HG03460 (cell line): ENCODE measurements around the gene MMP19.

Experiments
- ATAC-seq: cut with Tn5 transposase; IDR thresholded peaks from one replicate; pipeline ENCODE4 v1.9.1; 2021; ENCODE audit not compliant: unreplicated experiment

Gene MMP19

DNA sequence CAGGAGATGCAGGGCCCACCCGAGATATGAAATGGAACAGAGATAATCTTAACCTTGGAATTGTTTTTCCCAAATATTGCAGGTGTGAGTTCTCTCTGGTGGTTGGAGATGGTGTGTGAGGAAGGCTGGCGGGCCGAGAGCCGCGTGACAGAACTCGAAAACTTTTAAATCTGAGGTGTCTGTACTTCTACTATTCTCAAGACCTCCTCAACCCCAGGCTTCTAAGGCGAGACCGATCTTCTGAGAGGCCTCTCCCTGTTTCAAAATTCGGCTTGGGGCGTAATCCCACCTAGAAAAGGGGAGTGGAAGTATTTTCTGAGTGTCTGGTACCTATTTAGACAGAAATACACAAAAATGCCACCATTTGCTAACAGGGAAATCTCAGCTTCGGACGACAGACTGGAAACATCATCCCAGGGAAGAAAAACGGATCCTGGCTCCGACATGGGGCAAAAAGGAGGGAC is 25.8 kb downstream of the MMP19 start:
- ATAC-seq, result no peak

DNA sequence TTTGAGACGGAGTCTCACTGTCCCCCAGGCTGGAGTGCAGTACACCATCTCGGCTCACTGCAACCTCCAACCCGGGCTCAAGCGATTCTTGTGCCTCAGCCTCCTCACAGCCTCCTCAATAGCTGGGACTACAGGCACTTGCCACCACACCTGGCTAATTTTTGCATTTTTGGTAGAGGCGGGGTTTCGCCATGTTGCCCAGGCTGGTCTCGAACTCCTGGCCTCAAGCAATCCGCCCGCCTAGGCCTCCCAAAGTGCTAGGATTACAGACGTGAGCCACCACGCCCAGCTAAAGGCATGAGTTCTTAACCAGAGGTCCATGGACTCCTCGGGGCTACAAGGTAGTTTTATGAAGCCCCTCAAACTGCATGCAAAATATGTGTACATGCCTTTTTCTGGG is 27.3 kb downstream of the MMP19 start:
- no peak for ATAC-seq

DNA sequence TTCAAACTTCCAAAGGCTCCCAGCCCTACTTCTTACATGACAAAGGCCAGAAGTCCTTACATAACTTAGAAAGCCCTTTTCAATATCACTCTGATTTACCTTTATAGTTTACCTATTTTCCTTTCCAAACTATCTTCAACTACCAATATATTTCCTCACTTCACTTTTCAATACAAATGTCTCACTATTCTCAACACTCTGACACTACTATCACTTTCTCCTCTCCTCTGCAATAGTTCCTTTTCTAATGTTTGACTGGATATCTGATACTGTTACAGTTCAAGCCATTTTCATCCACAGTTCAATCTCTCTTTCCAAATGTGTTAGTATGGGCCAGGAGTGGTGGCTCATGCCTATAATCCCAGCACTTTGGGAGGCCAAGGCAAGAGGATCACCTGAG is 28.5 kb downstream of the MMP19 start:
- ATAC-seq, result no peak

DNA sequence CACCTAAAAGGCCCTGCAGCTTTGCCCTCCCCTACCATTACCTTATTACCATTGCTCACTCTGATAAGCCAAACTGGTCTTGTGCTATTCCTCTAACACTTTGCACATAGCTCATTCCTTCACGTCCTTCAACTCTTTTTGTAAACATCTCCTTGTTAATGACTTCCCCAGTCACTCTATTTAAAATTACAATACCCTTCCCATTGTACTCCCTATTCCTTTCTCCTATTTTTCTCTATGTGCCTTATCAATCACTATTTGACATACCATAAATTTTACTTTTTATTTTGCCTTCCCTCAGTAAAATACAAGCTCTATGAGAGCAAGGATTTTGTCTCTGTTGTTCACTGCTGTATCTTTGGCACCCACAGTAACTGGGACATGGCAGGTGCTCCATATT is 30.6 kb downstream of the MMP19 start:
- no peak for ATAC-seq

DNA sequence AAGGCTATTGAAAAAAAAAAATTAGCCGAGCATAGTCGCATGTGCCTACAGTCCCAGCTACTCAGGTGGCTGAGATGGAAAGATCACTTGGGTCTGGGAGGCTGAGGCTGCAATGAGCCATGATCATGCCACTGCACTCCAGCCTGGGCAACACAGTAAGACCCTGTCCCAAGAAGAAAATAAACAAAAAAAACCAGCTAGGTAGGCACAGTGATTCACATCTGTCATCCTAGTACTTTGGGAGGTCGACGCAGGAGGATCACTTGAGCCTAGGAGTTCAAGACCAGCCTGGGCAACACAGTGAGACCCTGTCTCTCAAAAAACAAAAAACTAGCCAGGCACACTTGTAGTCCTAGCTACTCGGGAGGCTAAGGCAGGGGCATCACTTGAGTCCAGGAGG is 33.5 kb downstream of the MMP19 start:
- no peak for ATAC-seq

DNA sequence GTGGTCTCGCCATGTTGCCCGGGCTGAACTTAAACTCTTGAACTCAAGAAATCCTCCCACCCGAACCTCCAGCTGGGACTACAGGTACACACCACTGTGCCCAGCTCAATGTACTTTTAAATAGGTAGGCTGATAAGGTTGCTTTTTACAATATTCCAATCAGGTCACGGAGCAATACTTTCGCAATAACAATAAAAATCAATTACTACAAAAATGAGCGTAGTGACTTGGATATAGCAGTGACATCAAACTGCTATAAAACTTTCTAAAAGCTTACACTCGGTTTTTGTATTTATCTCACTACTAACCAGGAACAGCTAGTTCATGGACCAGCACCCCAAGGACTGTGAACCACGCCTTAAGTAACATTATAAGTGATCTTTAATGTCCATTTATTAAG is 35.8 kb downstream of the MMP19 start:
- ATAC-seq, result no peak

DNA sequence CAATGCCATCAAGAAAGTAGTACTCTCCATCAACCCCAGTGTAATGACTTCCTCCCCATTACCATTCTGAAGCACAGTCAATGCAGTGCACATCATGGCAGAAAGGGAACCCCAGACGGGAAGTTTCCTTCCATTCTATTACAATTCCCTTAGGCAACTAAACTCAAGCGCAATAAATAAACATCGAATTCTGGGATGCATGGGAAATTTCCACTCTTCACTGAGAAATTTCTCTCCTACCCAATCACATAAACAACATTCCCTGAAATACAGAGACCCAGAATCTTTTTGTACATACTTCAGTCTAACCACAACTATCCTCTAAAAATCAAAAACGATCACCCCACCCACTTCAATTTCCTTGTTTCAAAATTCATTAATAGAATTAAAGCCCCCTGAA is 45.2 kb downstream of the MMP19 start:
- no peak for ATAC-seq

DNA sequence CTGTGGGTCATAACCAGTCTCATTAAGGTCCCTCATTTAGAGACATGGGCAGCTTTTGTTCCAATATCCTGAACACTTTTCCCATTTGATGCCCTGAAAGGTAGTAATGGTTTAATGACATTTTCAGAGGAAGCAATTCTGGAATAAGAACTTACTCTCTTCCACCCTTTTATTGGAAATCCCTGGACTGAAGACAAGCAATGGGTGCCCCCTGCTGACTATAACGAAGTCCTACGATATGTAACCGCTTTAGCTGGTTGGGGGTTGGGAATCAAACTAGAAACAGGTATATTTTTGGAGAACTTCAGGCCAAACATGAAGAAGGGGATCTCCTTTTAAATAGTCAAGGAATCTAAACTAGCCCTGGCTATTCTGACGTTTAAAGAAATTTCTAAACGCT is 45.7 kb downstream of the MMP19 start:
- no peak for ATAC-seq

DNA sequence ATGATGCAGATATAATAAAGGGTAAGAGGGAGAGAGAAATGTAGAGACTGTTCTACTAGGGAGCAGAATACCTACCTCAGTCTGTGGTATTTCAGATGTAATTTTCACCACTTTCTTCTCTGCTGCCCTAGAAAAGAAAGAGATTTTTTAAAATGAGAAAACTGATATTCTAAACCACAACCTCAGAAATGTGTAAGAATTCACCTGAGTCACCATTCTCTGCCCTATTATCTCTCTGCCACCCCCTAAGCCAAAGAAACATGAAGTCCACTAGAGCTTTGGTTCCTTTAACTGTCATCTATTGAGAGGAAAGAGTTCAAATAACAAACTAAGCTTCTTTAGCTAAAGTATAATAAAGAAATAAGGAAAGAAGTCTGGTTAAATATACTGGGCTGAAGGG is 46.8 kb downstream of the MMP19 start:
- no peak for ATAC-seq

DNA sequence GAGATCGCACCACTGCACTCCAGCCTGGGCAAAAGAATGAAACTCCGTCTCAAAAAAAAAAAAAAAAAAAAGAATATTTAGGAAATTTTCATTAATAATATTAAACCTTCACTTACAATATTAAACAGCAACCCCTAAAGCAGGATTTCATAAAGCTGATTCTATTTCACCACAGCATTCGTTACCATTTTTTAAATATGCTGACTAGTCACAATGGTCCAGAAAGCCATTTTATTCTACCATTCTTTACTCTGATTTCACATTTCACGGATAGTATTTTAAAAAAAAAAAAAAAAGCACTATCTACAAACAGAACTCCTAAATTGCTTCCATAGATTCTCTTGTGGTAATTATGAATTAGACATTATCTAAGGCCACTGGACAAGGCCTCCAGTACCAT is 52.8 kb downstream of the MMP19 start:
- ATAC-seq, result no peak

DNA sequence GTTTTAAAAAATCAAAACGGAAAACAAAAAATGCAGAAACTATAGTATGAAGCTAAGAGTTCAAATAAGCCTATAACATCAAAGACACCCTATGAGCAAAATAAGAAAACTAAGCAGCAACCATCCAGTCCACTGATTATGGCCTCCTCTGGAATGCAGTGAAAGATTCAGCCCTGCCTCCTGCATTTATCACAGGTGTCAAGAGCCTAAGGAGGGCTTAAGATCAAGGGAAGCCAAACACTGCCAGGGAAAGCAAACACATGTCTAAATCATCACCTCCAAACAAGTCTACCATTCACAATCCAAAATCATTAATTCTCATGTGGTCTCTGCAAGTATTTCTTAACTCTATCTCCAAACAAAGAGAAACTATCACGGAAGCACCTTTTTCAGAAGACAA is 53.6 kb downstream of the MMP19 start:
- no peak for ATAC-seq

DNA sequence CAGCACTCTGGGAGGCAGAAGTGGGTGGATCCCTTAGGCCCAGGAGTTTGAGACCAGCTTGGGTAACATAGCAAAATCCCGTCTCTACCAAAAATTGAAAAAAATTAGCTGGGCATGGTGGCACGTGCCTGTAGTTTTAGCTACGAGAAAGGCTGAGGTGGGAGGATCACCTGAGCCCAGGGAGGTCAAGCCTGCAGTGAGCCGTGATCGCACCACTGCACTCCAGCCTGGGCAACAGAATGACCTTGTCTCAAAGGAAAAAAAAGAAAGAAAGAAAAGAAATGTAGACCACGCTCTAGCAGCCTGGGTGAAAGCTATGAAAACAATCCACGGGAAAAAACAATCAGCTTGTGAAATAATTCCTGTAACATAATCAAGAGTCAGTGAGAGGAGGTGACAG is 54.2 kb downstream of the MMP19 start:
- ATAC-seq, result no peak
